Activated effector memory CD4-positive, alpha-beta T cell treated with anti-CD3 and anti-CD28 coated beads, Interleukin-2, amount 50 U/mL, for 16 hours (primary cell): ENCODE results near the gene POU6F1.

ENCODE experiments used
- DNase-seq: peaks from one replicate; pipeline ENCODE4 v3.0.0-alpha.2; 2020

Gene POU6F1

DNA sequence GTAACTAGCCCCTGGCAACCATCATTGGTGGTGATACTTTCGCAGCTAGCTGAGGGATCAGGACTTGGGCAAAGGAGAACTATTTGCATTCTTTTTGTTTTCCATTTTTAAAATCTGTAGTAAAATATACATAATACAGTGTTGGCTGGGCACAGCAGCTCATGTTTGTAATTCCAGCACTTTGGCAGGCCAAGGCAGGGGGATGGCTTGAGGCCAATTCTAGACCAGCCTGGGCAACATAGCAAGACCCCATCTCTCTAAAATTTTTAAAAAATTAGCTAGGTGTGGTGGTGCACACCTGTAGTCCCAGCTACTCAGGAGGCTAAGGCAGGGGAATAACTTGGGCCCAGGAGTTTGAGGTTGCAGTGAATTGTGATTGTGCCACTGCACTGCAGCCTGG is 64.9 kb downstream of the POU6F1 start:
- DNase-seq, result no peak

DNA sequence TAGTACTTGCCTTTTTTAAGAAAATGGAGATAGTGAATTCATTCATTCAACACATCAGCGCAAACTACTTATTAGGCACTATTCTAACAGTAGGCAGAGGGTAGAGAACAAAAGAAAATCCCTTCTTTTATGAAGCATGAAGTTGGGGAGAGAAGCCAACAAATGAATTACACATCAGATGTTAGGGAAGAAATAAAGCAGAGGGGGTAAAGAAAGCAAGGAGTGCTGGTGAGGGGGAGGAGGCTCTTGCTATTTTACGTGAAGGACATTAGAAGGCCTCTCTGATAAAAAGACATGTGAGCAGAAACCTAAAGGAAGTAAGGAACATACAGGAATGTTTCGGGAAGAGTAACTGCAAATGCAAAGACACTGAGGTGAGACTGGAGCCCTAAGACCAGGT is 67.1 kb downstream of the POU6F1 start:
- DNase-seq, result no peak

DNA sequence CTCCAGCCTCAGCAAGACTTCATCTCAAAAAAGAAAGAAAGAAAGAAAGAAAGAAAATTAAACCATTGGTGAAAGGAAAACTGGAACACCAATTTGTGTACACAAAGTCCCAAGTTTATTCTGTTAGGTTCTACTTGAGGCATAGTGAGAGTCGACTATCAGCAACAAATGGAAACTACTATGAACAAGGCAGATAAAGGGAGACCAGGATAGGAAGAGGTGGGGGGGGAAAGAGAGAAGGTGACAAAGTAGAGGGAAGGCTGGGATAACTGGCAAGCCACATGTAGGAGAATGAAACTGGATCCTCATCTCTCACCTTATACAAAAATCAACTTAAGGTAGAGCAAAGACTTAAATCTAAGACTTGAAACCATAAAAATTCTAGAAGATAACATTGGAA is 70.6 kb downstream of the POU6F1 start:
- DNase-seq, result no peak

DNA sequence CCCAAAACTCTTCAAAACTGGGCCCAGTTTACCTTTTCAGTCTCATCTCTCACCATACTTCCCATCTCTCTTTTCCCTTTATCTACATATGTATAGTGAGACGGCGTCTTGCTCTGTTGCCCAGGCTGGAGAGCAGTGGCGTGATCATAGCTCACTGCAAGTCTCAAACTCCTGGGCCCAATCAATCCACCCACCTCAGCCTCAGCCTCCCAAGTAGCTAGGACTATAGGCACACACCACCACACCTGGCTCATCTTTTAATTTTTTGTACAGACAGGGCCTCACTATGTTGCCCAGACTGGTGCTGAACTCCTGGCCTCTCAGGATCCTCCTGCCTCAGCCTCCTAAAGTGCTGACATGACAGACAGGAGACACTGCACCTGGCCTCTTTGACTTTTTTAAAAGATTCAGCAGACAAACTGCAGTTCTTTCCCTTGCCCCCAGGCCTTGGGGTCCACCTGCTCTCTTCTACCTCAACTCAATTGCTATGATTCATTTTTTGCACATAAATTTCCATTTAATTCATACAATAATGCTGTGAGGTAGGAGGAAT is 78.5 kb downstream of the POU6F1 start:
- no peak for DNase-seq
